ENCODE results near the gene S100A2.

- TF ChIP-seq CTCF (IDR thresholded peaks at IDR 0.05; ENCODE audit: low read depth, low read length) (no peak), EZH2phosphoT487 (IDR thresholded peaks at IDR 0.05; ENCODE audit: low read depth) (no peak)
Observed at GRCh38 chr1:153571706-153572105, 6.1 kb upstream of the S100A2 start.

Measured in OCI-LY3 (cell line).